ENCODE results near the gene LY86.

- TF ChIP-seq CTCF (IDR thresholded peaks at IDR 0.05) = no peak
- no peak for TF ChIP-seq POLR2A (IDR thresholded peaks at IDR 0.05)
Observed at GRCh38 chr6:6565069-6565468, 23.5 kb upstream of the LY86 start.

Measured in testis (tissue), 2 donors.